ENCODE results near the gene RPGRIP1L.

- TF ChIP-seq CTCF (IDR thresholded peaks at IDR 0.05) (no peak), POLR2A (IDR thresholded peaks at IDR 0.05) (no peak)
Measured at GRCh38 chr16:53611179-53611696, 92.4 kb downstream of the RPGRIP1L start.

Measured in adrenal gland (tissue), 5 donors.